GM18909 (cell line): ENCODE data around the gene OR10A7.
"Not testable (repeated sequence)": the region's sequence is repeated elsewhere in the genome, so short reads cannot be mapped to it uniquely, and the experiment has no call there.

Experiments
- ATAC-seq: cut with Tn5 transposase; IDR thresholded peaks from one replicate; pipeline ENCODE4 v1.9.1; 2021; ENCODE audit warnings: mild to moderate bottlenecking; ENCODE audit not compliant: unreplicated experiment, poor library complexity

Gene OR10A7

GRCh38 chr12:55220725-55221124 lies at the start of gene OR10A7:
TSS of gene OR10A7 (plus strand) at chr12:55221025. CDS start at chr12:55221025, 0 bp downstream.
- ATAC-seq: no peak

GRCh38 chr12:55171445-55171844 lies 49.4 kb upstream of the OR10A7 start:
- no peak for ATAC-seq

GRCh38 chr12:55171846-55172245 lies 49.0 kb upstream of the OR10A7 start:
- ATAC-seq: not testable (repeated sequence)

GRCh38 chr12:55172686-55173085 lies 48.1 kb upstream of the OR10A7 start:
- ATAC-seq: no peak

GRCh38 chr12:55173456-55173855 lies 47.4 kb upstream of the OR10A7 start:
- no peak for ATAC-seq

GRCh38 chr12:55188573-55188972 lies 32.3 kb upstream of the OR10A7 start:
- no peak for ATAC-seq

GRCh38 chr12:55188974-55189556 lies 31.8 kb upstream of the OR10A7 start:
- ATAC-seq: peak; percentile 80

GRCh38 chr12:55194382-55194781 lies 26.4 kb upstream of the OR10A7 start:
- no peak for ATAC-seq

GRCh38 chr12:55226523-55226922 lies 5.7 kb downstream of the OR10A7 start:
- ATAC-seq: no peak

GRCh38 chr12:55227643-55228042 lies 6.8 kb downstream of the OR10A7 start:
- ATAC-seq: no peak

- no peak for ATAC-seq
Observed at GRCh38 chr12:55244309-55244708, 23.5 kb downstream of the OR10A7 start, which contains the start of gene OR6C74. TSS of gene OR6C74 (plus strand) at chr12:55244609. CDS start at chr12:55247288, 2,679 bp downstream.

- ATAC-seq: no peak
Observed at GRCh38 chr12:55246159-55246558, 25.3 kb downstream of the OR10A7 start.

GRCh38 chr12:55250944-55251343 lies 30.1 kb downstream of the OR10A7 start:
- ATAC-seq: no peak

- ATAC-seq: no peak
Observed at GRCh38 chr12:55253281-55253680, 32.5 kb downstream of the OR10A7 start.

GRCh38 chr12:55256831-55257230 lies 36.0 kb downstream of the OR10A7 start:
- ATAC-seq: no peak

GRCh38 chr12:55258303-55258702 lies 37.5 kb downstream of the OR10A7 start:
- no peak for ATAC-seq
